BJ (cell line): ENCODE results near the gene SMIM20. TPM values are rescaled to one million over a fixed set of nuclear protein-coding genes. Genes with fewer than 3 reads are reported as not detected.

Experiments used
- CTCF ChIA-PET: fragments of 350-600 bp; formaldehyde crosslinking; extraction: SDS; loops from one replicate; lab custom pipeline; 2021; ENCODE audit warnings: antibody characterized with exemption, inconsistent platforms; lab: Yijun Ruan, JAX
- POLR2A ChIA-PET: fragments of 300-600 bp; sonication (Branson Sonifier 250); formaldehyde crosslinking; extraction: SDS; loops from one replicate; lab custom pipeline; 2021; ENCODE audit warnings: antibody characterized with exemption; lab: Charles Lee
- DNase-seq: peaks from one replicate; pipeline ENCODE4 v3.0.0-alpha.2; 2011; ENCODE audit warnings: low read depth
- H3K27me3 ChIP-seq: 2 replicates; pipeline ENCODE4 v1.6.0; 2011; ENCODE audit warnings: low read length; ENCODE audit not compliant: control insufficient read depth, insufficient read depth
- H3K36me3 ChIP-seq: 2 replicates; pipeline ENCODE4 v1.5.1; 2011; ENCODE audit warnings: low read length; ENCODE audit not compliant: control insufficient read depth, insufficient read depth
- H3K4me3 ChIP-seq: 2 replicates; pipeline ENCODE4 v1.5.1; 2011; ENCODE audit warnings: low read depth, mild to moderate bottlenecking, control low read depth, low read length
- polyA plus RNA-seq: library from polyadenylated mRNA; depleted of rRNA; stranded (reverse); fragments of >200 nt; gene quantifications from 2 replicates; pipeline ENCODE4 v1.2.3, GENCODE V29; 2011
- TF ChIP-seq, protein P1 (sequence below): IDR thresholded peaks from 2 replicates; pipeline ENCODE4 v1.5.1; 2011; ENCODE audit warnings: low read depth, mild to moderate bottlenecking, control low read depth, inconsistent platforms, low read length, moderate library complexity; ENCODE audit not compliant: insufficient read depth

The SMIM20 gene
- polyA plus RNA-seq, 1 experiment, result 15.7 TPM

DNA sequence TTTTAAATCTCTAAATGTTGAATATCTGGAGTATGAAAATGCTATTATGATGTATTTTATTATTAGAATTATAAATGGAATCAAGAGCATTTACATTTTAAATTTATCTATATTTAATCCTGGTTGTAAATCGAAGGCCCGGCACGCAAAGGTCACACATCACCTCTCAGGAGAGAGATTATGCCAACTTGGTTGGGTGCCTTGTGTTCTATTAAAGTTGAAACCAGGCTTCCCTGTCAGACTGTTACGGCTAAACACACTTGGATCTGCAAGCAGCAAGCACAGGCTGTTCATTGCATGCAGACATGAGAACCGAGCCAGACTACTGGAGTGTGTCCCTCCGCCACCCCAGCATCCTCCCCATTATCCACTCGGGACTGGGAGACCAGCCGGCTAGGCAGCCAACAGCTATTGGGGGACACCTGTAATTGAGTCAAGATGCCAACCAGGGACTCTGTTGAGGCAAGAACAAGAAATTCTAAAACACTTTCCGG lies 34.9 kb upstream of the SMIM20 start:
- H3K36me3 ChIP-seq, result no peaks in the 10 kb centered on the region
- TF ChIP-seq, protein P1, sequence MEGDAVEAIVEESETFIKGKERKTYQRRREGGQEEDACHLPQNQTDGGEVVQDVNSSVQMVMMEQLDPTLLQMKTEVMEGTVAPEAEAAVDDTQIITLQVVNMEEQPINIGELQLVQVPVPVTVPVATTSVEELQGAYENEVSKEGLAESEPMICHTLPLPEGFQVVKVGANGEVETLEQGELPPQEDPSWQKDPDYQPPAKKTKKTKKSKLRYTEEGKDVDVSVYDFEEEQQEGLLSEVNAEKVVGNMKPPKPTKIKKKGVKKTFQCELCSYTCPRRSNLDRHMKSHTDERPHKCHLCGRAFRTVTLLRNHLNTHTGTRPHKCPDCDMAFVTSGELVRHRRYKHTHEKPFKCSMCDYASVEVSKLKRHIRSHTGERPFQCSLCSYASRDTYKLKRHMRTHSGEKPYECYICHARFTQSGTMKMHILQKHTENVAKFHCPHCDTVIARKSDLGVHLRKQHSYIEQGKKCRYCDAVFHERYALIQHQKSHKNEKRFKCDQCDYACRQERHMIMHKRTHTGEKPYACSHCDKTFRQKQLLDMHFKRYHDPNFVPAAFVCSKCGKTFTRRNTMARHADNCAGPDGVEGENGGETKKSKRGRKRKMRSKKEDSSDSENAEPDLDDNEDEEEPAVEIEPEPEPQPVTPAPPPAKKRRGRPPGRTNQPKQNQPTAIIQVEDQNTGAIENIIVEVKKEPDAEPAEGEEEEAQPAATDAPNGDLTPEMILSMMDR, result no peak
- no peak overlapping the region for H3K4me3 ChIP-seq
- CTCF ChIA-PET, result interaction anchor here (1.5 kb wide), 1 partner anchor 112 kb away, joined by 4 read pairs; no protein-coding TSS in a partner anchor
- H3K27me3 ChIP-seq, result no peaks in the 10 kb centered on the region; the same call in 1 of the 2 replicates
- POLR2A ChIA-PET, result no interaction called here
- DNase-seq, result no peak

DNA sequence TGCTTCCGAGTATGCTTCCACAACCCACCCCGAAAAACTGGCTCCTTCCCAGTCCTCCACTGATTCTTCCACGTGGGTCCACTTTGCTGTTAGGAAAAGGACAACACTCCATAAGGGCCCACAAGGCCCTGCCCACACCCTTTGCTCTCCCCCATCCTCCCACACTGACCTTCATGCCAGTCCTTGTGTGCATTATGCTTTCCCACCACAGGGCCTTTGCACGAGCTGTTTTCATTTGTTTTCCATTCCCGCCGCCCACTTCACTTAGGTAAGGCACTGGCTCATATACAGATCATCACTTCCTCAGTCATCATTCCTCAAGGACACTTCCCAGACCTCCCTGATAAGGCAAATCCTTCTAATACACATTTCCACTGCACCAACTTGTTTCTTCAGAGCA lies 34.4 kb upstream of the SMIM20 start:
- Histone ChIP-seq H3K4me3 (no peak overlapping the region), H3K27me3 (no peaks in the 10 kb centered on the region; the same call in 1 of the 2 replicates), H3K36me3 (no peaks in the 10 kb centered on the region)
- POLR2A ChIA-PET, result no interaction called here
- TF ChIP-seq, protein P1, result no peak
- no peak for DNase-seq
- CTCF ChIA-PET, result interaction anchor here (1.5 kb wide), 1 partner anchor 112 kb away, joined by 4 read pairs; no protein-coding TSS in a partner anchor

DNA sequence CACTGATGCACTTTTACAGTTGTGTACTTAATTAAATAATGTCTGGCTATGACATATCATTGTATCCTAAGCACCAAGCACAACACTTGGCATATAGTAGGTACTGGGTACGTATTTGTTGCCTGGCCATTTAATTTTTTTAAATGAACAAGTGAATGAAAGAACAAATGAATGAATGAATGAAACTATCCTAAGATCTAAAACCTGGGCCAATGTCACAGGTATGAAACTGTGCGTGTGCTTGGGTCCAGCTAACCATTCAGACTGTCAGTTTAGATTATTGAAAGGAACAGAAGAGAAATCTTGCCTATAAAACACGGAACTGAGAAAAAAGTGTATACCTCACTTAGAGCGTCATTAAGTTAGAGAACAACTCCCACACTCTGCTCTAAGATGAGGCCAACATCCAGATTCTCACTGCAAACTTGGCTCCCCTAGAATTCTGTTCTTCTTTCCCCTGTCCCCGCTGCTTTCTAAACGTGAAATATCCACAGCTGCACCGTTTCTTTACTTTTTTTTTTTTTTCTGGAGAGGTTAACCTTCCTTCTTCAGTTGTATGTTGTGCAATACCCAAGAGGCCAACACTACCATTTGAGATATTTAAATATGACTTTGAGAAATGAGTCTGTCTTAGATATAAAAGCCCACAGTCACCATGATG lies 33.9 kb upstream of the SMIM20 start:
- CTCF ChIA-PET, result no interaction called here
- H3K36me3 ChIP-seq, result no peaks in the 10 kb centered on the region
- TF ChIP-seq, protein P1, result no peak
- no peak for DNase-seq
- H3K27me3 ChIP-seq, result no peaks in the 10 kb centered on the region; the same call in 1 of the 2 replicates
- POLR2A ChIA-PET, result no interaction called here
- H3K4me3 ChIP-seq, result no peak overlapping the region

DNA sequence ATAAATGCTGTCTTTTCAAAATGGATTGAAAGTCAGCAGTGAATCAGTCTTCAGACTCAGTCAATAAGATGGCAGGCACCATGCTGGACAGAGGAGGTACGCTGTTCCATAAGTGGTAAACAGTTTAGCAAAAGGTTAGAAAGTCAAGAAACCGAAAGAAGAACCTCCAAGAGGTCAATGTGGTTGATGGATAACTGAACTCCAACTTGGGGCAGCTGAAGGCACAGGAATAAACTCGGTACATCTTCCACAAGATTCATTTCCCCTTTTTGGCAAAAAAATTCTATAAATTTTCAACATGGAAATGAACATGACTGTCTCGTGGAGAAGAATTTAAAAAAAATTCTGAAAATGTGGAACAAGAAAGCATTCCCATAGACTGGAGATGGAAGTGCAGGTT lies 32.8 kb upstream of the SMIM20 start:
- TF ChIP-seq, protein P1, result no peak
- H3K4me3 ChIP-seq, result no peak overlapping the region
- no peaks in the 10 kb centered on the region for H3K27me3 ChIP-seq
- POLR2A ChIA-PET, result no interaction called here
- H3K36me3 ChIP-seq, result no peaks in the 10 kb centered on the region
- no peak for DNase-seq
- CTCF ChIA-PET, result interaction anchor here (0.7 kb wide), 1 partner anchor 619 kb away, joined by 3 read pairs; no protein-coding TSS in a partner anchor

DNA sequence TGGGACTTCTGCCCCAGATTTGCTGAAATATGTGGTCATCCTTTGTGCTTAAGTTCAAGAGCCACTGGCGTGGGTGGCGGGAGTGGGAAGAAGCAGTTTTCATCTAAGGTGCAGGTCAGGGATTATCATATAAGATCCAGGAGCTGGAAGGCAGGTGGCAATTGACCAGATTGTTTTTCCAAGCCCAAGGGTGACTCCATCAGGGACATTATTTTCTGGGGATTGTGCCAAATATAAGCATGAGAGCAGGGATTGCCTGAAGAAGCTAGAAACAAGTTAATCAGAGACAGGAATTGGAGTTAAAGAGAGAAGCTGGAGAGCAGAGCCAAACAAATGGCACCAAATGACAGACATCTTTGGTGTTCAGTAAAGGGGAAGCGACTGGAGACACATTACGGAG lies 31.8 kb upstream of the SMIM20 start:
- H3K4me3 ChIP-seq, result no peak overlapping the region
- DNase-seq, result no peak
- TF ChIP-seq, protein P1, result no peak
- CTCF ChIA-PET, result interaction anchor here (0.8 kb wide), 1 partner anchor 99 kb away, joined by 3 read pairs; no protein-coding TSS in a partner anchor
- no peaks in the 10 kb centered on the region for H3K27me3 ChIP-seq
- no peaks in the 10 kb centered on the region for H3K36me3 ChIP-seq
- POLR2A ChIA-PET, result no interaction called here
